B cell (primary cell): Measurements from ENCODE around the gene AGBL4.

Source experiments
- EZH2 ChIP-seq: IDR thresholded peaks from 2 replicates; pipeline ENCODE4 v1.6.1; 2012; ENCODE audit warnings: borderline replicate concordance, low read depth, mild to moderate bottlenecking, moderate library complexity, low read length; ENCODE audit not compliant: insufficient read depth, poor library complexity, severe bottlenecking
- TF ChIP-seq, protein P1 (sequence below): fragments of 200-600 bp; IDR thresholded peaks from one replicate; pipeline ENCODE4 v1.8.0; 2022; ENCODE audit warnings: antibody characterized with exemption, mild to moderate bottlenecking

DNA sequence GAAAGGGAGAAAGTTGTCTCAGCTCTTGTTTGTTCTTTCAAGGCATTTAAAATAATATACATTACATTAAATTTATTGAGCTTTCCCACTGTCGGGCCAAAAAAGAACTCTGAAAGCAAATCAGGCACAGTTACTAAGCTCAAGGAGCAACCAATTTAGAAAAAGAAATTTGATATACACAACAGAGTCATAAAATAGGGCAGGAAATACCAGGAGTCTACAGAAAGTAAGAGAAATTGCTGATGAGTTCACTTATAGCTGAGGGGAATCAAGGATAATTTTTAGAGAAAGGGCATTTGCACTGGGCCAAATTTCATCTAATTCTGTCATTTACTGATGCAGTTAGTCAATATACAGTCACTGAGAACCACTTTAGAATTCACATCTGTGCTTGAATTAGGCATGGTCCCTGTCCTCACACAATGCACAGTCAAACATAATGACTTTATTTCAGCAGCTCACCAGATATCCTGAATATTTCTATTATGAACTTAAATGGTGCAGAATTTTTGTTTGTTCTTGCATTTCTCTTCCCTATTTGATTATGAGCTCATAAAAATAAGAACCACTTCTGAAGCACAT lies 997.4 kb downstream of the AGBL4 start:
- TF ChIP-seq, protein P1, sequence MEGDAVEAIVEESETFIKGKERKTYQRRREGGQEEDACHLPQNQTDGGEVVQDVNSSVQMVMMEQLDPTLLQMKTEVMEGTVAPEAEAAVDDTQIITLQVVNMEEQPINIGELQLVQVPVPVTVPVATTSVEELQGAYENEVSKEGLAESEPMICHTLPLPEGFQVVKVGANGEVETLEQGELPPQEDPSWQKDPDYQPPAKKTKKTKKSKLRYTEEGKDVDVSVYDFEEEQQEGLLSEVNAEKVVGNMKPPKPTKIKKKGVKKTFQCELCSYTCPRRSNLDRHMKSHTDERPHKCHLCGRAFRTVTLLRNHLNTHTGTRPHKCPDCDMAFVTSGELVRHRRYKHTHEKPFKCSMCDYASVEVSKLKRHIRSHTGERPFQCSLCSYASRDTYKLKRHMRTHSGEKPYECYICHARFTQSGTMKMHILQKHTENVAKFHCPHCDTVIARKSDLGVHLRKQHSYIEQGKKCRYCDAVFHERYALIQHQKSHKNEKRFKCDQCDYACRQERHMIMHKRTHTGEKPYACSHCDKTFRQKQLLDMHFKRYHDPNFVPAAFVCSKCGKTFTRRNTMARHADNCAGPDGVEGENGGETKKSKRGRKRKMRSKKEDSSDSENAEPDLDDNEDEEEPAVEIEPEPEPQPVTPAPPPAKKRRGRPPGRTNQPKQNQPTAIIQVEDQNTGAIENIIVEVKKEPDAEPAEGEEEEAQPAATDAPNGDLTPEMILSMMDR, result no peak
- no peak for TF ChIP-seq EZH2
